ENCODE data around the gene C17orf58.
"Not testable (repeated sequence)": the region's sequence is repeated elsewhere in the genome, so short reads cannot be mapped to it uniquely, and the experiment has no call there.

C17orf58 gene

GRCh38 chr17:67999291-67999911 is 3.1 kb upstream of the C17orf58 start:
- no peak for DNase-seq (ENCODE audit: low spot score)

- no peak for DNase-seq (ENCODE audit: low spot score)
Measured at GRCh38 chr17:67998466-67998865, 2.2 kb upstream of the C17orf58 start.

- DNase-seq (ENCODE audit: low spot score): no peak
Measured at GRCh38 chr17:67995570-67996263, 552 bp downstream of the C17orf58 start.

GRCh38 chr17:67994817-67995569 is 1.3 kb downstream of the C17orf58 start:
- DNase-seq (ENCODE audit: low spot score): no peak

- DNase-seq (ENCODE audit: low spot score): no peak
Measured at GRCh38 chr17:67993998-67994361, 2.3 kb downstream of the C17orf58 start.

- peak; percentile 86 for DNase-seq (ENCODE audit: low spot score)
Measured at GRCh38 chr17:67993153-67993997, 2.9 kb downstream of the C17orf58 start.

- no peak for DNase-seq (ENCODE audit: low spot score)
Measured at GRCh38 chr17:67992548-67993152, 3.6 kb downstream of the C17orf58 start.

GRCh38 chr17:67990909-67991308 is 5.4 kb downstream of the C17orf58 start:
- no peak for DNase-seq (ENCODE audit: low spot score)

- DNase-seq (ENCODE audit: low spot score): no peak
Measured at GRCh38 chr17:67983383-67983688, 12.9 kb downstream of the C17orf58 start.

GRCh38 chr17:67982686-67983382 is 13.4 kb downstream of the C17orf58 start:
- DNase-seq (ENCODE audit: low spot score): no peak

GRCh38 chr17:67982034-67982640 is 14.1 kb downstream of the C17orf58 start:
- DNase-seq (ENCODE audit: low spot score): no peak

GRCh38 chr17:67980883-67981282 is 15.4 kb downstream of the C17orf58 start:
- not testable (repeated sequence) for DNase-seq (ENCODE audit: low spot score)

- no peak for DNase-seq (ENCODE audit: low spot score)
Measured at GRCh38 chr17:67980456-67980855, 15.8 kb downstream of the C17orf58 start.

GRCh38 chr17:67976306-67976705 is 20.0 kb downstream of the C17orf58 start:
- not testable (repeated sequence) for DNase-seq (ENCODE audit: low spot score)

GRCh38 chr17:67974598-67975066 is 21.6 kb downstream of the C17orf58 start:
- no peak for DNase-seq (ENCODE audit: low spot score)

- no peak for DNase-seq (ENCODE audit: low spot score)
Measured at GRCh38 chr17:67974185-67974584, 22.1 kb downstream of the C17orf58 start.

GRCh38 chr17:67970783-67971182 is 25.5 kb downstream of the C17orf58 start:
- DNase-seq (ENCODE audit: low spot score): no peak

- peak; percentile 42 for DNase-seq (ENCODE audit: low spot score)
Measured at GRCh38 chr17:67963145-67963572, 33.1 kb downstream of the C17orf58 start.

- DNase-seq (ENCODE audit: low spot score): not testable (repeated sequence)
Measured at GRCh38 chr17:67962156-67962555, 34.1 kb downstream of the C17orf58 start.

GRCh38 chr17:67960276-67960675 is 36.0 kb downstream of the C17orf58 start:
- DNase-seq (ENCODE audit: low spot score): not testable (repeated sequence)

GRCh38 chr17:67959510-67959909 is 36.8 kb downstream of the C17orf58 start:
- DNase-seq (ENCODE audit: low spot score): no peak

All from germinal center (tissue), 1 donor.